Measurements from ENCODE around the gene KIF12.

GRCh38 chr9:114053246-114054005 is 45.7 kb downstream of the KIF12 start:
- TF ChIP-seq CTCF (IDR thresholded peaks at IDR 0.05) (no peak), POLR2A (IDR thresholded peaks at IDR 0.05) (no peak)
